Stimulated activated CD8-positive, alpha-beta memory T cell treated with anti-CD3 and anti-CD28 coated beads, Interleukin-15, amount 100 ng/mL, for 4 hours (primary cell): ENCODE measurements around the gene PMVK.
A peak's percentile ranks its signal among the peaks of the same experiment; 100 is the strongest.

ENCODE experiments used
- DNase-seq, 2 donors: peaks; one replicate each; pipeline ENCODE4 v3.0.0-alpha.2; 2020; ENCODE audit warnings: low read depth in 2 of 2

The PMVK gene

GRCh38 chr1:154951901-154952657 is 15.6 kb upstream of the PMVK start:
- peak in 1 of 2 donors; percentile 34 for DNase-seq

- no peak for DNase-seq
These were observed 11.6 kb upstream of the PMVK start for GRCh38 chr1:154948079-154948478.

- DNase-seq: no peak
These were observed 9.7 kb upstream of the PMVK start for GRCh38 chr1:154945962-154946850.

GRCh38 chr1:154945160-154945961 is 8.8 kb upstream of the PMVK start:
- no peak for DNase-seq

- DNase-seq: no peak
These were observed 8.1 kb upstream of the PMVK start for GRCh38 chr1:154944401-154945159.

- DNase-seq: no peak
These were observed 7.3 kb upstream of the PMVK start for GRCh38 chr1:154943649-154944400.

GRCh38 chr1:154941333-154942013 is 5.0 kb upstream of the PMVK start:
- no peak for DNase-seq

- no peak for DNase-seq
These were observed 4.2 kb upstream of the PMVK start for GRCh38 chr1:154940651-154941194.

- no peak for DNase-seq
These were observed 3.7 kb upstream of the PMVK start for GRCh38 chr1:154940213-154940560.

- no peak for DNase-seq
These were observed 2.3 kb upstream of the PMVK start for GRCh38 chr1:154938604-154939399.

GRCh38 chr1:154937988-154938386 is 1.5 kb upstream of the PMVK start:
- no peak for DNase-seq

GRCh38 chr1:154937085-154937987 is 817 bp upstream of the PMVK start:
- DNase-seq: peak; percentile 70 to 77

GRCh38 chr1:154935749-154936554 is 567 bp downstream of the PMVK start:
- DNase-seq: no peak

GRCh38 chr1:154934358-154934948 is 2.1 kb downstream of the PMVK start:
- DNase-seq: no peak

- DNase-seq: no peak
These were observed 4.5 kb downstream of the PMVK start for GRCh38 chr1:154931940-154932487.

- no peak for DNase-seq
These were observed 10.3 kb downstream of the PMVK start for GRCh38 chr1:154926201-154926600.
